KOPT-K1 (cell line): ENCODE measurements around the gene MEAK7.

ENCODE experiments used
- H3K27ac ChIP-seq: fragments of 200-600 bp; sonication (generic); 2 replicates; pipeline ENCODE4 v1.5.1; 2016; ENCODE audit warnings: antibody characterized with exemption, mild to moderate bottlenecking, low read depth, low read length; ENCODE audit not compliant: poor library complexity, severe bottlenecking
- H3K36me3 ChIP-seq: fragments of 200-600 bp; sonication (generic); 2 replicates; pipeline ENCODE4 v1.5.1; 2017; ENCODE audit warnings: antibody characterized with exemption, mild to moderate bottlenecking, low read length, moderate library complexity; ENCODE audit not compliant: insufficient read depth
- H3K9me3 ChIP-seq: fragments of 200-600 bp; sonication (generic); 2 replicates; pipeline ENCODE4 v1.5.1; 2017; ENCODE audit warnings: antibody characterized with exemption, low read length, mild to moderate bottlenecking; ENCODE audit not compliant: insufficient read depth, poor library complexity, severe bottlenecking

Gene MEAK7

DNA sequence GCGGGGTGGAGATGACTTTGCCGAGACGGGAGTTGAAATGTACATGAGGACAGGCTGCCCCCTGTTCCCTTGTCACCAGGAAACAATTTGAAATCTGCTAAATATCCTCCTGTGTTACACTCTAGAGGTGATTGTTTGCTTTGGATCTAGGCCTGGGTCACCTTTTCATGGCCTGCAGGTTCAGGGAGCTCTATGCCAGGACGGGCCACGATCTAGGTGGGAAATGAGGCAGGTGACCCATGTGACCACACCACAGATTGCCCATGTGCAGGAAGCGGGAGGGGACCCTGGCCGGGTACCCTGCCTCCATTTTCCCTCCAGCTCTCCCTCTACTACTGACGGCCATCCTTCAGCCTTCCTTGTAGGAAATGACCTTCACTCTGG lies 43.4 kb downstream of the MEAK7 start:
- no peaks in the 10 kb centered on the region for H3K9me3 ChIP-seq
- H3K27ac ChIP-seq: no peak overlapping the region
- no peaks in the 10 kb centered on the region for H3K36me3 ChIP-seq

DNA sequence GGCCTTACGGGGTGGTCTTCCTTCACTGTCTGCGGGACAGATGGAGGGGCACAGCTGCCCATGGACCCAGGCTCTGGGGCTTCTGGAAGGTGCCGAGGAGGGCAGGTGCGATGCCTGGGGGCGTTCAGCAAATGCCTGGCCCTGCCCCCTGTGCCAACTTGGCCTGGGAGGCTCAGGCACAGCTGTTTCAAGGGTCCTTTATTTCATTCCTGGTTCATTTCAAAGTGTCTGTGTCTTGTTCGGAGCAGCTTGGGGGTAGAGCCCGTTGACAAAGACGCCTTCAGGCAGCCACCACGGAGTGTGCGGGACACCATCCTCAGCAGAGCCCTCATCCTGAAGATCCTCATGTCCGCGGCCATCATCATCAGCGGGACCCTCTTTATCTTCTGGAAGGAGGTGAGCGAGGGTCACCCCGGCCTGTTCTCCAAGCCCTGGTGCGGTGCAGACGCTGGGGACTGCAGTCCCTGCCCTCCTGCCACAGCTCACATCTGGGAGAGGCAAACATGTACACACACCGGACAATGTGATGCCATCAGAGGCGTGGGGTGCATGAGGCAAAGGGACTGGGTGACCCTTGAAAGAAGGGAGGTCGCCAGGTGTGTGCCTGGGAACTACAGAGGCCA lies 43.9 kb downstream of the MEAK7 start:
- Histone ChIP-seq H3K27ac (no peak overlapping the region), H3K9me3 (no peaks in the 10 kb centered on the region), H3K36me3 (no peaks in the 10 kb centered on the region)

DNA sequence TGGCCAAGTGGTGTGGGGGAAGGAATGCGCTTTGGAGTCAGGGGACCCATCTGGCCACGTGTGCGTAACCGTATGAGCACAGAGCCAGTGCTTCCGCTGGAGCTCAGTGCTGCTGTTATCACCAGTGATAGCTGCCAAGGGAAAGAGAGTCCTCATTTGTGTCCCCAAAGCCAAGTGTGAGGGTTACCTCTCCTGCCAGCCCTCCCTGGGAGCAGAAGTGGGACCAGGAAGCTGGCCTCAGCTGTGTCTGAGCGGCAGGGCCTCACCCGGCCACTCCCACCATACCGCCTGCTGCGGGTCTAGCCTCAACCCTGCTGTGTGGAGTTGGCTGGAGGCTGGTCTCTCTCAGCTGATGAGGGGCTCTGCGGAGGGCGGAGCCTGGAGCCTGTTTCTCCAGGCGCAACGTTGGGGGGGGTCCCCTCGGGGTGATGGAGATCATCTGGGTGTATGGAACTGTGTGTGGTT lies 44.5 kb downstream of the MEAK7 start:
- H3K27ac ChIP-seq: no peak overlapping the region
- no peaks in the 10 kb centered on the region for H3K9me3 ChIP-seq
- H3K36me3 ChIP-seq: no peaks in the 10 kb centered on the region

DNA sequence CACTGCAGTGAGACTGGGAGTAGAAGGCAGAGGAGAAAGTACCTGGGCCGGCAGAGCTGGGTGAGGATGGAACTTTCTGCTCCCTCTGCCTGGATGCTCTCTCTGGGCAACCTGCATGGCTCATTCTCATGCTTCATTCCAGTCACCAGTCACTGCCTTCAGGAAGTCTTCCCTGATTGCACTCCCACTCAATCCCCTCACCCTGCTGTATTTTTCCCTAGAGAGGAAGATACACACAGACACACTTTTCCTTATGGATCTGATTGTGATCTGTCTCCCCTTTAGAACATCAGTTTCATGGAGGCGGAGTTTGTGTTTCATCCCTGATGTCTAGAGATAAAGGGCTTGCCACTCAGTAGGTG lies 44.9 kb downstream of the MEAK7 start:
- no peaks in the 10 kb centered on the region for H3K9me3 ChIP-seq
- no peaks in the 10 kb centered on the region for H3K36me3 ChIP-seq

GRCh38 chr16:84458606-84459532 lies 45.6 kb downstream of the MEAK7 start:
- Histone ChIP-seq H3K9me3 (no peaks in the 10 kb centered on the region), H3K27ac (no peak overlapping the region)

More for the DNA sequence above, 44.9 kb downstream of the MEAK7 start:
- H3K27ac ChIP-seq: no peak overlapping the region

DNA sequence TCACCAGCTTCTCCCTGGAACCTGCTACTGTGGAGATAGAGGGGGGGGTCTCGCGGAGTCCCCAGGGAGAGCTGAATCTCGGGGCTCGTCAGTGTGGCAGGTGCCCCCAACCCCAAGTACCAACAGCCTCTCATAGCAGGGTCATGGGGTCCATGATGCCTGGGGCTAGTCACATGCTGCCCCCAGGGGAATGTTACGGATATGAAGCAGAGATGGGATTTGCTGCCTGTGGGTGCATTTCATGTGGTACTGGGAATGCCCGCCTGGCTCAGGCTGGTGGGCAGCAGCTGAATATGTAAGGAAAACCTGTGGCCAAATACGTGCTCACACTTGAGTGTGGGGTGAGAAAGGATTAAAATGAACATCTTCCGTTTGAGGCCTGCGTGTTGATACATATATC lies 49.4 kb downstream of the MEAK7 start:
- Histone ChIP-seq H3K27ac (no peak overlapping the region), H3K9me3 (peaks cover 20% of the 10 kb centered on the region), H3K36me3 (no peaks in the 10 kb centered on the region)

More at GRCh38 chr16:84458606-84459532, 45.6 kb downstream of the MEAK7 start:
- H3K36me3 ChIP-seq: no peaks in the 10 kb centered on the region
